NCI-H460 (cell line): ENCODE results near the gene SOX13. TPM values are rescaled to one million over a fixed set of nuclear protein-coding genes. Genes with fewer than 3 reads are reported as not detected.

Source experiments
- DNase-seq: peaks from one replicate; pipeline ENCODE4 v3.0.0-alpha.2; 2016; ENCODE audit warnings: low read depth; ENCODE audit errors: extremely low read depth
- total RNA-seq: library from RNA; depleted of rRNA; stranded (reverse); fragments of >200 nt; shearing (Covaris generic); gene quantifications from 2 replicates; pipeline ENCODE4 v1.2.3, GENCODE V29; 2014

SOX13 gene
- total RNA-seq, 1 experiment from 2014 or later = 8.3 TPM

GRCh38 chr1:204059970-204060369 lies 12.9 kb upstream of the SOX13 start:
- DNase-seq = no peak

- no peak for DNase-seq
Observed at GRCh38 chr1:204062106-204062505, 10.8 kb upstream of the SOX13 start.

- DNase-seq = no peak
Observed at GRCh38 chr1:204065174-204065985, 7.5 kb upstream of the SOX13 start.

GRCh38 chr1:204065986-204066300 lies 7.0 kb upstream of the SOX13 start:
- no peak for DNase-seq

- DNase-seq = no peak
Observed at GRCh38 chr1:204067935-204068334, 5.0 kb upstream of the SOX13 start.

GRCh38 chr1:204069887-204070286 lies 3.0 kb upstream of the SOX13 start:
- no peak for DNase-seq

GRCh38 chr1:204070895-204071294 lies 2.0 kb upstream of the SOX13 start:
- DNase-seq = no peak

- DNase-seq = no peak
Observed at GRCh38 chr1:204073837-204074273, 940 bp downstream of the SOX13 start.

GRCh38 chr1:204074274-204075138 lies 1.6 kb downstream of the SOX13 start:
- peak; percentile 26 for DNase-seq

- no peak for DNase-seq
Observed at GRCh38 chr1:204075139-204075521, 2.2 kb downstream of the SOX13 start.

- no peak for DNase-seq
Observed at GRCh38 chr1:204075890-204076846, 3.3 kb downstream of the SOX13 start.

GRCh38 chr1:204076891-204077290 lies 4.0 kb downstream of the SOX13 start:
- DNase-seq = no peak

- no peak for DNase-seq
Observed at GRCh38 chr1:204077979-204078696, 5.2 kb downstream of the SOX13 start.

- no peak for DNase-seq
Observed at GRCh38 chr1:204079608-204079999, 6.7 kb downstream of the SOX13 start.

GRCh38 chr1:204080163-204080903 lies 7.4 kb downstream of the SOX13 start:
- DNase-seq = peak; percentile 45

- DNase-seq = no peak
Observed at GRCh38 chr1:204081164-204081790, 8.4 kb downstream of the SOX13 start.

- no peak for DNase-seq
Observed at GRCh38 chr1:204081791-204082513, 9.0 kb downstream of the SOX13 start.

- no peak for DNase-seq
Observed at GRCh38 chr1:204083491-204083890, 10.6 kb downstream of the SOX13 start.
